Activated naive CD4-positive, alpha-beta T cell treated with Interleukin-2 at 50 U/mL for 16 hours (primary cell): ENCODE results near the gene AP4B1.

ENCODE experiments used
- DNase-seq: peaks from one replicate; pipeline ENCODE4 v3.0.0-alpha.2; 2020

The AP4B1 gene

DNA sequence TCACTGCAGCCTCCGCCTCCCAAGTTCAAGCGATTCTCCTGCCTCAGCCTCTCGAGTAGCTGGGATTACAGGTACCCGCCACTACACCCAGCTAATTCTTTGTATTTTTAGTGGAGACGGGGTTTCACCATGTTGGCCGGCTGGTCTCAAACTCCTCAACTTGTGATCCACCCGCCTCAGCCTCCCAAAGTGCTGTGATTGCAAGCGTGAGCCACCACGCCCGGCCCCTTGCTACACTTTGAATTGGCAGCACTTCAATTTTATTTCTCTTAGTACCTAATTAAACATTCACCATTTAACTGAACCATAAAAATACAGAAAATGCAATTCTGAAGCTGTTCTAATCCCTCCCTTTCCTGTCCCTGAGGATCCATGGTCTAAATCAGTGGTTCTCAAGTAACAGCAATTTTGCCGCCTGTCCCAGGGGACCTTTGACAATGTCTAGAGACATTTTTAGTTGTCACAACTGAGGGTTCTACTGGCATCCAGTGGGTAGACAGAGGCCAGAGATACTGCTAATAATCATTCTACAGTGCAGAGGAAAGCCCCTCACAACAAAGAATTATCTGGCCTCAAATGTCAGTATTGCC, 12.9 kb downstream of the AP4B1 start:
- DNase-seq, result no peak

GRCh38 chr1:113890816-113891215, 13.8 kb downstream of the AP4B1 start:
- no peak for DNase-seq

GRCh38 chr1:113887402-113888175, 17.0 kb downstream of the AP4B1 start, which contains the start of gene BCL2L15:
BCL2L15 (minus strand) TSS chr1:113887581; CDS start chr1:113887375, 206 bp downstream.
- DNase-seq, result no peak

DNA sequence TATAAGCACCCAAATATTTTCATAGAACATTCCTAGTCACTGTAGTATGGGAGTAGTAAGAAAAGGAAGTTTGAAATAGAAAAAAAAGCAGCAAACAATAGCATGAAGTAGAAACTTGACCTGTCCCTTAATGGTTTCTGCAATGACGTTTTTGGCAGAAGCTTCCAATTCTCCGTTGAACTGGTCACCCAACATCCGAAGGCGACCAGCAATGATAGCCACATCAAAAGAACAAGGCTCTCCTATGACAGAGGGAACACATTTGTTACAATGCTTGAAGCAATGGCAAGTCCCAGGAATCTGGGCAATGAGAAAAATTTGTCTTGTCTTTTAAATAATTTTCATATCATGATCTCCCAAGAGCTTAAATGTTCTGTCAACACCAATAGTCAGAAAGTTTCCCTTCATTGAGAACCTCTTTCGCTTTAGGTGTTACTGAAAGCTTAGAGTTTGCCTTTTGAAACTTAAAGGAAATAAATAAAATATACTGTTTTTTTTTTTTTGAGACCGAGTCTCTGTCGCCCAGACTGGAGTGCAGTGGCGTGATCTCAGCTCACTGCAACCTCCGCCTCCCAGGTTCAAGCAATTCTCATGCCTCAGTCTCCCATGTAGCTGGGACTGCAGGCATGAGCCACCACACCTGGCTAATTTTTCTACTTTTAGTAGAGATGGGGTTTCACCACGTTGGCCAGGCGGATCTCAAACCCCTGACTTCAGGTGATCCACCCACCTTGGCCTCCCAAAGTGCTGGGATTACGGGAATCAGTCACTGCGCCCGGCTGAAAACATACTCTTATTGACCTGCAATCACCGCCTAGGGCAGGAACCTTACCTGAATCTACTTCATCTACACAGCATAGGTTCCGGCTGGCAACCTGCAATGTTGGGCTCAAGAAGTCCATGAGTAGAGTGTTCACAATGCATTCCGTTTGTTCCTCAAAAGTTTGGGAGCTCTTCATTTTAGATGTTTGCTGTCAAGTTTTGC, 17.9 kb downstream of the AP4B1 start:
- DNase-seq, result no peak

- no peak for DNase-seq
These were observed 22.9 kb downstream of the AP4B1 start for GRCh38 chr1:113881661-113882060.

- DNase-seq, result no peak
These were observed 24.9 kb downstream of the AP4B1 start for GRCh38 chr1:113879739-113880038.

GRCh38 chr1:113876176-113876575, 28.4 kb downstream of the AP4B1 start:
- DNase-seq, result no peak

GRCh38 chr1:113875714-113876113, 28.9 kb downstream of the AP4B1 start:
- no peak for DNase-seq

DNA sequence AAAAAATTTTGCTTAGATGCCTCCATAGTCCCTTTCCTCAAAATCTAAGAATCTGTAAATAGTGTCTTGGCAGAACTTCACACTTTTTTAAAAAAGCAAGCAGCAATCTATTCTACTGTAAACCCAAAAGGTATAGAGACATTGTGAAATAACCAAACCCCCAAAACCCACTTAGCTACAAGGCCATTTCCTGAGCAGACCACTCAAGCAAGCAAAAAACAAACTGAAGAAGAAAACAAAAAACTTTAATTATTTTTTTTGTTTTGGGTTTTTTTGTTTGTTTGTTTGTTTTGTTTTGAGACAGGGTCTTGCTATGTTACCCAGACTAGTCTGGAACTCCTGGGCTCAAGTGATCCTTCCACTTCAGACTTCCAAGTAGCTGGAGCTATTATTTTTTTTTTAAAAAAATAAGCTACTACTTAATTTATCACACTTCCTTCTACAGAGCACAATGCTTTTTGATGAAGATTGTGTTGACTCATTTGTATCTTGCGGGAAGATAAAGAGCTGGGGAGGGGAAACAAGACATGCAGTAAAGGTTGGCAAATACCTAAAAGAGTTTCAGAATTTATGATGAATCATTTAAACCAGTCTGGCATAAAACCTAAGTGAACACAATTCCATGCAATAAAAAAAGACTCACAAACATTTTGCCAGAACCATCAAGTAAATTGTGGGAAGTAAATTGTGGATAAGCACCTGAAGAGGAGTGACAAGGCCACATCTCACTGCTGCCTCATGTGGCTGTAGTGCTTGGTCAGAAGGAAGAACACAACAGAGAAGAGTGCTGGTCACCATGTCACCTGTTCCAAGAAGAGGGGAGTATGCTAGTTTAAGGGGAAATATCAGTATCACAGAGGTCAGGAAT, 30.4 kb downstream of the AP4B1 start:
- DNase-seq, result no peak

DNA sequence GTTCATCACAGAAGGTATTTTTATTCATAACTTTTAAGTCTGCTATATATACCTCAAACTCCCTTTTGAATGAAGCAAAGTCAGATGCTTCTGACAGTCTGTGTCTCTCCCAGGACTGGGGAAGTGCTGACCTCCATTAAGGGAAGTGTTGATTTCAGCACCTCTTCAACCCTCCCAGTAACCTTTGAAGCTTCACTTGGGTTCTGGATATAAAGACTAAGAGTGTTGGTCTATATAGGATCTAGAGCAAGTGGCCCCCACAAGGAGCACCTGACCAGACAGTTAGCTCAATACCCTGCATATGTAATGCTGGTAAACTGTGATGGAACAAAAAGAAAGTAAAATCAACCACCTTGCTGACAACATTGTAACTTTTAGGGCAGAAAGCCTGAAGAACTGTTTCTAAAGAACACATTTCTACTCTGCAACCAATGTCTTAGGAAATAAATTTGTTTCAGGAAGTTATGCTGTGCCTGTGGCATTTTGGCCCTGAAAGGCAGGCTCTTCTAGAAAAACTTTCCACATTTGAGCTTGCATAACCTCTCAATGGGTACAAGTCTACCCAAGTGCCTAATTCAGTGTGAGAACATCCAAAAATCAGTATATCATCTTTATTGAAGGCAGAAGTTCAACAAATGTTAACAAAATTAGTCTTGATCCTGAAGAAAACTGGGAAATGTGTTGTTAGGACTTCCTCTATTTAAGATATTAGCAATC, 32.2 kb downstream of the AP4B1 start:
- DNase-seq, result no peak

DNA sequence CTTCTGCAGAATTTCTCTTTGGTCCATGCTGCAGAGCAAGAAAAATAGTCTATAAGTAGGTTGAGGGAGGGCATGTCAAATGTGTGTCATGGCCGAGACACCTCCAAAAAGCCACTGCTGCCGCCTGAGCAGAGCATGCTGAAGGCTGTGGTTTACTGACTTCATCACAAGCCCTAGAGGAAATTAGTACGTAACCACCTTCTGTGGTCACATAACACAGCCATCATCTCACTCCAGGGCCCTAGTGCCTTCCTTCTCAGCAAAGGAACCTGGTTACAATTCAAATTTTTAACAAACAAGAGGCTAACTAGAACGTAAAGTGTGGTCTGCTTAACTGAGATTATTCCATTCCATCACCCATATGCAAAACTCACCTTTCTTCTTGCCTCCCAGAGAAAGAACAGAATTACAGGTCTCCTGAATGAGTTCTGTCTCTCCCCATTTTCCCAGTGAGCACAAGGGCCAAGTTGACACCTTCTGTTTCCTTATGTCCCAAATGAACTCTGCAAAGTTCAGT, 32.9 kb downstream of the AP4B1 start, which contains the start of gene PTPN22:
Gene PTPN22 (minus strand): TSS at position 116 of the 517 bp plus-strand sequence.
- peak; percentile 83 for DNase-seq

DNA sequence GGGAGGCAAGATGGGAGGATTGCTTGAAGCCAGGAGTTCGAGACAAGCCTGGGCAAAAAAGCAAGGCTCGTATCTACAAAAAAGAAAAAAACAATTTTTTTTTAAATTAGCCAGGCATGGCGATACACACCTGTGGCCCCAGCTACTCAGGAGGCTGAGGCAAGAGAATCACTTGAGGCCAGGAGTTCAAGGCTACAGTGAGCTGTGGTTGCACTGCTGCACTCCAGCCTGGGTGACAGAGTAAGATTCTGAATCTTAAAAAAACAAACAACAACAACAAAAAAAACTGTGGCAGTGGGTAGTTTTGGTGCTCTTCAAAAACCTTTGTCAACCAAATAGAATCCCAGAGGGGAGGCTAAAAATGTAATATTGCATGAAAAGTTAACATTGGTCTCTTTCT, 33.8 kb downstream of the AP4B1 start:
- DNase-seq, result no peak

DNA sequence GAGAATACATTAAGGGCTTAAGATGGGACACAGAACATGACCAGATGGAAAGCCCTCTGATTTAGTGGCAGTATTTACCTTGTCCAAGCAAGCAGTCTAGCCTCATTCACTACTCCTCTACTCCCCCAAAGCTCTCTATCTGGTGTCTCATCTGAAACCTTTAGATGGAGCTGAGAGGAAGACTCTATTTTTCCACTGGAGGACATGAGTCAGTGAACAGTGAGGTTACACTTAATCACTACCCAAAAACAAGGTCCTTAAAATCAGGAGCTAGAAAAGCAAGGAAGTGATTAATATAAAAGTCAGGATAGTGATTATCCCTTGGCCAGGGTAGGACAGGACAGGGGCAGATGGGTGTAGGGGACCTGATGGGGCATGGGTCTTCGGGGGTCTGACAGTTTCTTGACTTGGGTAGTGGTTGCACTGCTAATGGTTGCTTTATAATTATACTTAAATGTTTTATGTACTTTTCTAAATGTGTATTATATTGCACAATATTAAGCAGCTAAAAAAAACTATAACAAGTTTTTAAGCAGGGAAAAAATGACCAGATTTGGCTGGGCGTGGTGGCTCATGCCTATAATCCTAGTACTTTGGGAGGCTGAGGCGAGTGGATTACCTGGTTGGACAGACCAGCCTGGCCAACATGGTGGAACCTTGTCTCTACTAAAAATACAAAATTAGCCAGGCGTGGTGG, 36.1 kb downstream of the AP4B1 start:
- no peak for DNase-seq

GRCh38 chr1:113861641-113862040, 43.0 kb downstream of the AP4B1 start:
- DNase-seq, result no peak

DNA sequence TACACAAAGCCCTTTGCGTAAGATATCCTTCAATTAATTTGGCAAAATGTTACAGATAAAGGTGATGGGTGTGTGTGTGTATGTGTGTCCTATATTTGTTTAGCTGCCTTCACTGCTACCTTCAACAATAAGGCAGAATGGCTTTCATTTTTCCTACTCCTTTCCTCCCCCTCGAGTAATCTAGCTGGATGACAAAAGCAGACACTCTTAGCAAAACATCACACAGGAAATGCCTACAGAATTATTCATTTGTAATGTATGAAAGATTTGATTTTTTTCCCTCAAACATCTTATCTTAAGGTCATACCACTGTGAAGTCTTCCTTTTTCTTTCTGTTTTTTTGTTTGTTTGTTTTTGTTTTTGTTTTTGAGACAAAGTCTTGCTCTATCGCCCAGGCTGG, 43.7 kb downstream of the AP4B1 start:
- no peak for DNase-seq

- no peak for DNase-seq
These were observed 45.0 kb downstream of the AP4B1 start for GRCh38 chr1:113859478-113860175.

DNA sequence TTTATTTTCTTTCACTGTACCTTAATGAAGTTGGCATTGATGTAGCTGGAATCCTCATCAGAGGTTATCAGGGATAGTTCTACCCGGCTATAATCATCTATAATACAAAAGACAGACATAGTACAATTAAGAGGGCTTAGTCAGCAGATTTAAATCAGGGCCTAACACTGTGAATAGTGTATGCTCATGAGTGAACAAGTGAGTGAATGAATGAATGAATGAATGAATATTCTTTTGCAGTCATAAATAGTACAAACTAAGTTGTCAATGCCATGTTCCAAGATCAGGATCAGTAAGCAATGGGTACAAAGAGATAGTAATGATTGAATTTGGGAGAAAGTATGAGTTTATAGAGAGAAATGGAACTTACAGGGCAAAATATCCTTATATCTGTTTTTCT, 45.6 kb downstream of the AP4B1 start:
- DNase-seq, result no peak

- no peak for DNase-seq
These were observed 46.2 kb downstream of the AP4B1 start for GRCh38 chr1:113858418-113858817.

GRCh38 chr1:113857776-113858175, 46.8 kb downstream of the AP4B1 start:
- no peak for DNase-seq

GRCh38 chr1:113856401-113856790, 48.2 kb downstream of the AP4B1 start:
- DNase-seq, result no peak
